ENCODE measurements around the gene ANGPTL8. TPM values are rescaled to one million over a fixed set of nuclear protein-coding genes. Genes with fewer than 3 reads are reported as not detected.
A peak's percentile ranks its signal among the peaks of the same experiment; 100 is the strongest.

ANGPTL8 gene
- total and polyA plus RNA-seq, 2 donors = 0.16 TPM; not detected in 1

DNA sequence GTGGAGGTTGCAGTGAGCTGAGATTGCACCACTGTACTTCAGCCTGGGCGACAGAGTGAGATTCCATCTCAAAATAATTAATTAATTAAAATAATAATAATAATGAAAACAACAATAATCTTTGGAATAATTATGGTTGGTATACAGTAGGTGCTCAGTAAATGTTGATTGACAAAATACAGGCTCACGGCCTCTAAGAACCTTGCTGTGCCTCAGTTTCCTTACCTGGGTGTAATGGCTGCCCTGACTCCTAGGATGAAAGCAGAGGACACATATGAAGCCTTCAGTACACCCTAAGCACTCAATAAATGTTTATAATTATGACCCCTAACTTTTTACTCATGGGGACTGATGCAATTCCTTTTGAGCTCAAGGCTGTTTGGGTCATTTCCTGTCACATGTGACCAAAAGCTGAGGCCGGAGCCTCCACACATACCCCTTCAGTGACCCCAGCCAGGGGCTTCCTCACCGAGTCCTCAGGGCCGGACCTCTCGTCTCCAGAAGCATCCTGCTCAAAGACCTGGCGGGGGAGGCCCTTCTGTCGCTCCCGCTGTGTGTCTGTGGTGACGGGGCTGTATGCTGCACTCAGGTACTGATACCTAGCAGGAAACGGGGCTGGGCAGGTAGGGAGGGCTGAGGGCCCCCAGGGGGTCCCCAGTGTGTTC, 12.4 kb downstream of the ANGPTL8 start:
- no peak overlapping the region for H3K27ac ChIP-seq (ENCODE audit: low read depth in 1 of 2, low read length in 1 of 2)
- no peak for DNase-seq (ENCODE audit: low read depth in 6 of 9, low spot score in 9 of 9)
- H3K4me1 ChIP-seq (ENCODE audit: control insufficient read depth in 2 of 2, insufficient read depth in 2 of 2, low read length in 2 of 2) = no peaks in the 10 kb centered on the region
- H3K27me3 ChIP-seq (ENCODE audit: control insufficient read depth in 2 of 2, insufficient read depth in 1 of 2, low read length in 1 of 2) = peaks cover 0 to 5% of the 10 kb centered on the region in 2 donors
- 92% methylated on average over 11 of the region's 11 CpGs for WGBS
- H3K9me3 ChIP-seq (ENCODE audit: control insufficient read depth in 2 of 2, insufficient read depth in 1 of 2, low read length in 1 of 2) = no peaks in the 10 kb centered on the region
- H3K4me3 ChIP-seq (ENCODE audit: low read length in 2 of 2) = no peak overlapping the region
- H3K36me3 ChIP-seq (ENCODE audit: control insufficient read depth in 2 of 2, insufficient read depth in 2 of 2, low read length in 1 of 2) = no peaks in the 10 kb centered on the region

DNA sequence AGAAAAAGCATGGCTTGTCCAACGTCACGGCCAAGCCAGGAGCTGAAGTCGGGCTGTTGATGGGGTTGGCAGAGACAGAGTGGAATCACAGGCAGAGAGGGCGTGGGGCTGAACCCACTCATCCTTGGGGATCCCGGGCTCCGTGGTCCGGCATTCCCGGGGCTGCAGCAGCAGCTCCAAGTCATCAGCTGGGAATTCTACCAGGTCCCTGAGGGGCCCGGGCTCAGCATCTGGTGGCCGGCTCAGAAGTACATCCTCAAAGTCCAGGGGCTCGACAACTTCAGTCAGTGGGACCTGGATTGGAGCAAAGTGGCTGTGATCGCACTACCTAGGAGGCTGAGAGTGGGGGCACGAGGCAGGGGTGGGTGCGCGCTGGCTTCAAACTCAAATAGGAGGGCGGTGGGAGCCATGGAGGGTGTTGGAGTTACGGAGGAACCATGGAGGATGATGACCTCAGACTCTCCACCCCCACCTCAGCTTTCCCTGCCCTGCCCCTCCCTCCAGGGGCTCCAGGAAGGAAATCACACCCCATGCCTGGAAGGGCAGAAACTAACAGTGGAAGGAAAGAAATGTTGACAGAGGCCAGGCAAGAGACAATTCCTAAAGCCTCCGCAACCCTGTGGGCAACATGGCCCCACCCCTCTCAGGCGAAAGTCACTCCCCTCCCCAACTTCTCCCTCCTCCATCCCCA, 13.4 kb downstream of the ANGPTL8 start:
- WGBS = 97% methylated on average over 19 of the region's 19 CpGs
- Histone ChIP-seq H3K27me3 (ENCODE audit: control insufficient read depth in 2 of 2, insufficient read depth in 1 of 2, low read length in 1 of 2) (peaks cover 0 to 5% of the 10 kb centered on the region in 2 donors), H3K9me3 (ENCODE audit: control insufficient read depth in 2 of 2, insufficient read depth in 1 of 2, low read length in 1 of 2) (no peaks in the 10 kb centered on the region), H3K36me3 (ENCODE audit: control insufficient read depth in 2 of 2, insufficient read depth in 2 of 2, low read length in 1 of 2) (no peaks in the 10 kb centered on the region), H3K4me1 (ENCODE audit: control insufficient read depth in 2 of 2, insufficient read depth in 2 of 2, low read length in 2 of 2) (no peaks in the 10 kb centered on the region), H3K27ac (ENCODE audit: low read depth in 1 of 2, low read length in 1 of 2) (no peak overlapping the region), H3K4me3 (ENCODE audit: low read length in 2 of 2) (no peak overlapping the region)
- no peak for DNase-seq (ENCODE audit: low read depth in 6 of 9, low spot score in 9 of 9)

DNA sequence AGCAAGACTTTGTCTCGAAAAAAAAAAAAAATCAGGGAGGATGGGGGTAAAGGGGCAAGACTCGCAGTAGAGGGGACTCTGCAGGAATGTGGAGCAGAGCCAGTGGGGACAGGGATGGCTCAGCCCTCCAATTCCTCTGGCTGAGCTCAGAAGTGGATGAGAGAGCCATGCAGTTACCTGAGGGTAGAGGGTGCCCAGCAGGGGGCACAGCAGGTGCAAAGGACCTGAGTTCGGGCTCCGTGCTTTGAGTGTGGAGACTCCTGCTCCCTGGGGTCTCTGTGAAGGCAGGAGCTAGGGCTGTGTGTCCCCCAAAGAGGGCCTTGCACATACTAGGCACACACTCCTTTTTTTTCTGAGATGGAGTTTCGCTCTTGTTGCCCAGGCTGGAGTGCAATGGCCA, 15.2 kb downstream of the ANGPTL8 start:
- H3K9me3 ChIP-seq (ENCODE audit: control insufficient read depth in 2 of 2, insufficient read depth in 1 of 2, low read length in 1 of 2) = no peaks in the 10 kb centered on the region
- H3K36me3 ChIP-seq (ENCODE audit: control insufficient read depth in 2 of 2, insufficient read depth in 2 of 2, low read length in 1 of 2) = no peaks in the 10 kb centered on the region
- H3K4me1 ChIP-seq (ENCODE audit: control insufficient read depth in 2 of 2, insufficient read depth in 2 of 2, low read length in 2 of 2) = no peaks in the 10 kb centered on the region
- peaks cover 0 to 9% of the 10 kb centered on the region in 2 donors for H3K27me3 ChIP-seq (ENCODE audit: control insufficient read depth in 2 of 2, insufficient read depth in 1 of 2, low read length in 1 of 2)
- no peak for DNase-seq (ENCODE audit: low read depth in 6 of 9, low spot score in 9 of 9)
- no peak overlapping the region for H3K27ac ChIP-seq (ENCODE audit: low read depth in 1 of 2, low read length in 1 of 2)
- 94% methylated on average over 5 of the region's 5 CpGs for WGBS
- H3K4me3 ChIP-seq (ENCODE audit: low read length in 2 of 2) = no peak overlapping the region

DNA sequence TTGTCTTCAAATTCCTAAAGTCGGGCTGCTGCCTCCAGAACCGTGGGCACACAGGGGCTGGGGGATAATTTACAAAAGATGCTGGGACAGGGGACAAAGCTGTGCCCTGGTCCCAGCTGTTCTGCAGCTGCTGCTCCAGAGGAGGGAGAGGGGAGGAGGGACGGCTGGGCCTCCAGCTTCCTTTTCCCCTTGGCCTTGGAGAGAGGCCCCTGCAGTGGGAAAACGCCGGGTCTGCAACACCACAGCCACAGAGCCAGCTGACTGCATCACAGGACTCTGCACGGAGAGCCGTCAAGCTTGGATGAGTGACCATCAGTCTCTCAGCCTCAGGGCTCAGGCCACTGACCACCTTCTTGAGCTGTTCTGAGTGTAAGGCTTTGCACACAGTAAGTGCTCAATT, 16.8 kb downstream of the ANGPTL8 start:
- no peak overlapping the region for H3K27ac ChIP-seq (ENCODE audit: low read depth in 1 of 2, low read length in 1 of 2)
- DNase-seq (ENCODE audit: low read depth in 6 of 9, low spot score in 9 of 9) = no peak
- H3K27me3 ChIP-seq (ENCODE audit: control insufficient read depth in 2 of 2, insufficient read depth in 1 of 2, low read length in 1 of 2) = peaks cover 2 to 19% of the 10 kb centered on the region in 2 donors
- WGBS = 20% methylated on average over 7 of the region's 7 CpGs
- no peaks in the 10 kb centered on the region for H3K36me3 ChIP-seq (ENCODE audit: control insufficient read depth in 2 of 2, insufficient read depth in 2 of 2, low read length in 1 of 2)
- H3K4me1 ChIP-seq (ENCODE audit: control insufficient read depth in 2 of 2, insufficient read depth in 2 of 2, low read length in 2 of 2) = no peaks in the 10 kb centered on the region
- no peaks in the 10 kb centered on the region for H3K9me3 ChIP-seq (ENCODE audit: control insufficient read depth in 2 of 2, insufficient read depth in 1 of 2, low read length in 1 of 2)
- no peak overlapping the region for H3K4me3 ChIP-seq (ENCODE audit: low read length in 2 of 2)

DNA sequence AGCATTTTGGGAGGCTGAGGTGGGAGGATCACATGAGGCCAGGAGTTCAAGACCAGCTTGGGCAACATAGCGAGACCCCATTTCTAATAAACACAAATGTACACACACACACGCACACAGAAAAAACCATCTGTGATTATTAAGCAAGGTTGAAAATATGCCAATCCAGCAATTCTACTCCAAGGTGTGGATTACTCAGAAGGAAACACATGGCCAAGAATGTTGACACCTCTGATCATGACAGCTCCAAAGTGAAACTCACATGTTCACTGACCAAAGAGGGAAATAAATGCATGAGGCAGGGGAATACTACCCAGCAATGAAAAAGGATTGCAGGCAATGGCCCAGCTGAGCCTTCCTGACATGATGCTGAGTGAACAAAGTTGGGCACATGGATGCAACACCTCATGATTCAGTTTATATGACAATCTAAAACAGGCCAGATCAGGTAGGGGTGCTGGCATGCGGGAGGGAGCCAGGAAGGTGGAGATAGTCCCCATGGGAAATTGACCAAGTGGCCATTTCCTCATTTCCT, 18.5 kb downstream of the ANGPTL8 start:
- H3K9me3 ChIP-seq (ENCODE audit: control insufficient read depth in 2 of 2, insufficient read depth in 1 of 2, low read length in 1 of 2) = no peaks in the 10 kb centered on the region
- H3K27ac ChIP-seq (ENCODE audit: low read depth in 1 of 2, low read length in 1 of 2) = no peak overlapping the region
- peaks cover 0 to 3% of the 10 kb centered on the region in 2 donors for H3K4me1 ChIP-seq (ENCODE audit: control insufficient read depth in 2 of 2, insufficient read depth in 2 of 2, low read length in 2 of 2)
- H3K36me3 ChIP-seq (ENCODE audit: control insufficient read depth in 2 of 2, insufficient read depth in 2 of 2, low read length in 1 of 2) = no peaks in the 10 kb centered on the region
- DNase-seq (ENCODE audit: low read depth in 6 of 9, low spot score in 9 of 9) = no peak
- no peak overlapping the region for H3K4me3 ChIP-seq (ENCODE audit: low read length in 2 of 2)
- peaks cover 19 to 35% of the 10 kb centered on the region in 2 donors for H3K27me3 ChIP-seq (ENCODE audit: control insufficient read depth in 2 of 2, insufficient read depth in 1 of 2, low read length in 1 of 2)
- WGBS = 99% methylated on average over 3 of the region's 3 CpGs

DNA sequence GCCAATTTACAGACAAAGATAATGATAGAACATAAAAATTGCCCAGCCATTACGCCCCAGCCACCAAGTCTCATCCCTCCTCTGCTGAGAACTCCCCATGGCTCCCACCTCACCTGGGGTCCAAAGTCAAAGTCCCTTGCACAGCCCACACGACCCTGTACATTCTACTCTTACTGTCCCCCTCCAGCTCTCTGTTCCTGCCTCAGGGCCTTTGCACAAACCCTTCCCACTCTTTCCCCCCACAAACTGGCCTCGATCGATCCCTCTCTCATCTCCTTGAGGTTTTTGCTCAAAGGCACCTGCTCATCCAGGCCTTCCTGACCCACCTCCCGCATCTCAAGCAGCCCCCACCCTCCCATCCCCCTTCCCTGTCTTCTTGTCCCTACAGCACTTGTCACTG, 21.6 kb downstream of the ANGPTL8 start:
- no peaks in the 10 kb centered on the region for H3K9me3 ChIP-seq (ENCODE audit: control insufficient read depth in 2 of 2, insufficient read depth in 1 of 2, low read length in 1 of 2)
- H3K27ac ChIP-seq (ENCODE audit: low read depth in 1 of 2, low read length in 1 of 2) = no peak overlapping the region
- peaks cover 23 to 61% of the 10 kb centered on the region in 2 donors for H3K27me3 ChIP-seq (ENCODE audit: control insufficient read depth in 2 of 2, insufficient read depth in 1 of 2, low read length in 1 of 2)
- 95% methylated on average over 5 of the region's 5 CpGs for WGBS
- no peak for DNase-seq (ENCODE audit: low read depth in 6 of 9, low spot score in 9 of 9)
- no peaks in the 10 kb centered on the region for H3K36me3 ChIP-seq (ENCODE audit: control insufficient read depth in 2 of 2, insufficient read depth in 2 of 2, low read length in 1 of 2)
- H3K4me1 ChIP-seq (ENCODE audit: control insufficient read depth in 2 of 2, insufficient read depth in 2 of 2, low read length in 2 of 2) = peaks cover 0 to 3% of the 10 kb centered on the region in 2 donors
- no peak overlapping the region for H3K4me3 ChIP-seq (ENCODE audit: low read length in 2 of 2)

DNA sequence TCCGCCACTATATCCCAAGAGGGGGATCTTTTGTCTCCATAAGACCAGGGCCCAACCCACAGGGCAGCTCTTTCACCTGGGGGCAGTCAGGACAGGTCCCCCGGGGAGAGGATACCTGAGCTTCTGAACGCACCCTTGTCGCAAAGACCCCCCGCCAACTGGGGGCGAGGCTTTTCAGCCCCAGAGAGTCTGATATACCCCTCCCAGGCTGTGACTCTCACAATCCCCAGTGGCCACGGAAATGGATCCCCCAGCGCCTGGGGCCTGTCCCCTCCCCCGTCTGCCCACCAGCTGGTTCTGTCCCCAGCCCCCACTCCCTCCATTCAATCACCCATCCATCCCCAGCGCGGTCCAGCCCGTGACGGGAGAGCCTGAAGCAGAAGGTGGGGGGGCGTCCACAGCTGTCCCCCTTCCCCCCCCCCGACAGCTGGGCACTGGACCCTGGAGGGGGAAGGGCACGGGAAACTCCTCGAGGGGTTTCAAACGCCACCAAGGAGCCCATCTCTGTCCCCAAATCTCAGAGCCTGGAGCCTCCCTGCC, 22.1 kb downstream of the ANGPTL8 start:
- Histone ChIP-seq H3K4me3 (ENCODE audit: low read length in 2 of 2) (peak overlapping the region; percentile 34 to 71), H3K27ac (ENCODE audit: low read depth in 1 of 2, low read length in 1 of 2) (no peak overlapping the region), H3K36me3 (ENCODE audit: control insufficient read depth in 2 of 2, insufficient read depth in 2 of 2, low read length in 1 of 2) (no peaks in the 10 kb centered on the region), H3K4me1 (ENCODE audit: control insufficient read depth in 2 of 2, insufficient read depth in 2 of 2, low read length in 2 of 2) (peaks cover 0 to 3% of the 10 kb centered on the region in 2 donors), H3K27me3 (ENCODE audit: control insufficient read depth in 2 of 2, insufficient read depth in 1 of 2, low read length in 1 of 2) (peaks cover 23 to 59% of the 10 kb centered on the region in 2 donors), H3K9me3 (ENCODE audit: control insufficient read depth in 2 of 2, insufficient read depth in 1 of 2, low read length in 1 of 2) (no peaks in the 10 kb centered on the region)
- DNase-seq (ENCODE audit: low read depth in 6 of 9, low spot score in 9 of 9) = no peak
- WGBS = 43% methylated on average over 18 of the region's 18 CpGs

DNA sequence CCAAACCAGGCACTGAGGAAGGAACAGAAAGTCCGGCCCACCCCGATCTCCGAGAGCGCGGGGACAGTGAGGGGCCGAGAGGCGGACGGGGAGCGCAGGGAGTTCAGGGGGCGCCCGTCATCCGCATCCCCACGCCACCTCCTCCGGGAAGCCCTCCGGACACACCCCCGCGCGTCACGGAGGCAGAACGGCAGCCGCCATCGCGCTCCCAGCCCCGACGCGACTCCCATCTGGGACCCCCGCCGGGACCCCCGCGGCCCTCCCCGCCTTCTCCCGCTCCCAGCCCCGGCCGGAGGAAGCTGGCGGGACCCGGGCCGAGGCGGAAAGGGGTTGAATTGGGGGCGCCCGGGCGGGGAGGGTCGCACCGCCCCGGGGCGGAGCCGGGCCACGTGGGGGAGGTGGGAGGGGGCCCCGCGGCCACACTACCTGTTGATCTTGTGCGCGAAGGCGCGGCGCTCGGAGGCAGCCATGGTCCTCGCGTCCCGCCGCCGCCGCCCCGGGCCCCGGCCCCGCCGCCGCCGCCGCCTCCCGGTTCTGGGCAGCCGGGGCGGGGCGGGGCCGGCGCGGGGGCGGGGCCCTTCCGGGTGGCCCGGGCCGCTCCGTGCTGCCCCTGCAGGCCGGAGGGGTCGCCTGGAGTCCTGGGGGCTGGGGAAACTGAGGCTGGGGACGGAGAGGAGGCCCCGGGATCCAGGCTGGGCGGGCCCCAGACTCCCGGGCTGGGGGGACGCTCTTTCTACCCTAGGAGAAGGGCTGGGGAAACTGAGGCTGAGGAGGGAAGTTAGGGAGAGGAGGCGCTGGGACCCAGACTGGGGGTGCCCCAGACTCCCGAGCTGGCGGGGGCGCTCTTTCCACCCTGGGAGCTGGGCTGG, 22.8 kb downstream of the ANGPTL8 start, which contains the start of gene DOCK6:
DOCK6 (minus strand) TSS at position 554 of the 869 bp plus-strand sequence; CDS start at position 470, 84 bp downstream.
- Histone ChIP-seq H3K9me3 (ENCODE audit: control insufficient read depth in 2 of 2, insufficient read depth in 1 of 2, low read length in 1 of 2) (no peaks in the 10 kb centered on the region), H3K27ac (ENCODE audit: low read depth in 1 of 2, low read length in 1 of 2) (peak within 1 kb of the TSS in 1 of 2 donors; percentile 60), H3K4me3 (ENCODE audit: low read length in 2 of 2) (peak within 1 kb of the TSS; percentile 34 to 71), H3K4me1 (ENCODE audit: control insufficient read depth in 2 of 2, insufficient read depth in 2 of 2, low read length in 2 of 2) (peaks cover 0 to 3% of the 10 kb centered on the region in 2 donors), H3K27me3 (ENCODE audit: control insufficient read depth in 2 of 2, insufficient read depth in 1 of 2, low read length in 1 of 2) (peaks cover 23 to 62% of the 10 kb centered on the region in 2 donors), H3K36me3 (ENCODE audit: control insufficient read depth in 2 of 2, insufficient read depth in 2 of 2, low read length in 1 of 2) (no peaks in the 10 kb centered on the region)
- peak in 1 of 9 donors; percentile 19 for DNase-seq (ENCODE audit: low read depth in 6 of 9, low spot score in 9 of 9)
- WGBS = 3% methylated on average over 90 of the region's 91 CpGs

All from thymus (tissue), 11 donors.